HG03521 (cell line): ENCODE results near the gene C9orf85.
A peak's percentile ranks its signal among the peaks of the same experiment; 100 is the strongest.
"Not testable (repeated sequence)": the region's sequence is repeated elsewhere in the genome, so short reads cannot be mapped to it uniquely, and the experiment has no call there.

Experiments used
- ATAC-seq: cut with Tn5 transposase; IDR thresholded peaks from one replicate; pipeline ENCODE4 v1.9.1; 2021; ENCODE audit warnings: mild to moderate bottlenecking, moderate library complexity; ENCODE audit not compliant: unreplicated experiment

The C9orf85 gene, protein sequence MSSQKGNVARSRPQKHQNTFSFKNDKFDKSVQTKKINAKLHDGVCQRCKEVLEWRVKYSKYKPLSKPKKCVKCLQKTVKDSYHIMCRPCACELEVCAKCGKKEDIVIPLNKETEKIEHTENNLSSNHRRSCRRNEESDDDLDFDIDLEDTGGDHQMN

DNA sequence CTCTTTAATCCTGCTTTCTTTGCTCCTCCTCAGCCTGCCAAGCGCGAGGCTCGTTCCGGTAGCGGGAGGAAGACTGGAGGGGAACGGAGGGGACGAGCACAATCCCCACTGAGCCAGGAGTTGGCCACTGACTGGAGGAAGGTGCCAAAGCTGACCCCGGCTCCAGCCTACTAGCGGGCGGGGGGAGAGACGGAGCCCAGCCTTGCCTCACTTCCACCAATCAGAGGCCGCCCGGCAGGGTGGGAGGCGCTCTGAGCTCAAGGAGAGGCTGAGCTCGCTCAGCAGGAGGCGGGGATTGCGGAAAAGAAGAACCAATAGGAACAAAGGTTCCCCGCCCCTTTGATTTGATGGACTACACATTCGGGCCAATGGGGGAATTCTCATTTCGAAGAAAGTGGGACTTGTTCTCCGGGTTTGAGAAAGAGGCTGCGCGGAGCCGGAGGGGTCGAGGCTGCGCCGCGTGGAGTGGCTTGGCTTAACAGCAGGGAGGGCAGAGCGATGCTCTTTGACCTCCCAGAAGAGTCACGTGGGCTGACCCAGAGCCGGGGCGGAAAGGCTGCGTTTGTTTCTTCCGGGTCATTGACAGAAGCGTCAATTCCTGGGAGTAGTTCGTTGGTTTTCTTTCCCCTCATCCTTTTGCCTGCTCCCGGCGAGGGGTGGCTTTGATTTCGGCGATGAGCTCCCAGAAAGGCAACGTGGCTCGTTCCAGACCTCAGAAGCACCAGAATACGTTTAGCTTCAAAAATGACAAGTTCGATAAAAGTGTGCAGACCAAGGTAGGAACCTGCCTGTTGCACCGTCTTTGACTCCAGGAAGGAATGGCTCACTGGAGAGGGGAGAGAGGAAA is at the start of gene C9orf85, which contains the start of gene ABHD17B:
TSS of gene C9orf85 (plus strand) at position 579 of the 847 bp plus-strand sequence. CDS start at position 675, 96 bp downstream.
TSS of gene ABHD17B (minus strand) at position 133 of the 847 bp plus-strand sequence. CDS start 36,113 bp downstream, outside the sequence.
- peak; percentile 92 for ATAC-seq

DNA sequence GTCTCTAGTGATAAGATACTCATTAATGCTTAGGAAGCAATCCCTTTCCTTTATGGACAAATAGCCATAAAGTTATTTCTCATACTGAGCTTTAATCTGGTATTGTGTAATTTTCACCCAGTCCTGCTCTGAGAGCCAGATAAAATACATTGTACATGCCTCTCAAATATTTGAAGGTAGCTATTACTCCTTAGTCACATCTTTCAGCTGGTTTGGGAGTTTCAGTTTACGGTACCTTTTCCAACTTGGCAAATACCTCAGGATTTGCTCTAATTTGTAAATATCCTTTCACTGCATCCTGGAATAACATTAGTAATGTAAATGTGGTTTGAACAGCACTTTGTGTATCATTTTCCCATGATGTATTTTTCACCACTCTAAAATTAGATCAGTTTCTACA is 47.8 kb upstream of the C9orf85 start:
- no peak for ATAC-seq

DNA sequence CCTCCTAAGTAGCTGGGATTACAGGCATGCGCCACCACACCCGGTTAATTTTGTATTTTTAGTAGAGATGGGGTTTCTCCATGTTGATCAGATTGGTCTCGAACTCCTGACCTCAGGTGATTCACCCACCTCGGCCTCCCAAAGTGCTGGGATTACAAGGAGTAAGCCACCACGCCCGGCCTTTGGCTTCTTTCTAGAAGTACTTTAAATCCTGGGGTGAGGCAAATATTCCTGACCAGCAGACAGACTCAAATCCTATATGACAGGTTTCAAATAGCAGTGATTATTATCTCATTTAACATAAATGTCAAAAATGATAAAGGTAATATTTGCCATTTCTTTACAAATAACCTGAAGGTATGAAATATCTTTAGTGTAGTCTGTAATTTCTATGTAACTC is 36.1 kb upstream of the C9orf85 start:
- ATAC-seq, result no peak

DNA sequence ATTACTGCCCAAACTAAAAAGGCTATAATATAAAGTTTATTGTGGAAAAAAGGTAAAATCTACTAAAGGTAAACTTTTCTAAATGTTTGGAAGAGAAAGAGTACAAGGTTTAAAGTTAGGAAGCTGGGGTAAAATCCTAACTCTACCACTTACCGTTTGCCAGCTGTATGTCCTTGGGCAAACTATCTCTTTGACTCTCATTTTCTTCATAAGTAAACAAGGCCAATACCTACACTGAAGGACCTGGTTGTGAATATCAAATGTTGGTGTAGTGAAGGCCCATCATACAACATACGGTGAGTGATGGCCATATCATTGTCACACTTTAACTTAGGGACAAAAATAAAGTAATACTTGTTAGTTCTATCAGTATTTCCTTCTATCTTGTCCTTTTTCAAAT is 35.3 kb upstream of the C9orf85 start:
- ATAC-seq, result no peak

DNA sequence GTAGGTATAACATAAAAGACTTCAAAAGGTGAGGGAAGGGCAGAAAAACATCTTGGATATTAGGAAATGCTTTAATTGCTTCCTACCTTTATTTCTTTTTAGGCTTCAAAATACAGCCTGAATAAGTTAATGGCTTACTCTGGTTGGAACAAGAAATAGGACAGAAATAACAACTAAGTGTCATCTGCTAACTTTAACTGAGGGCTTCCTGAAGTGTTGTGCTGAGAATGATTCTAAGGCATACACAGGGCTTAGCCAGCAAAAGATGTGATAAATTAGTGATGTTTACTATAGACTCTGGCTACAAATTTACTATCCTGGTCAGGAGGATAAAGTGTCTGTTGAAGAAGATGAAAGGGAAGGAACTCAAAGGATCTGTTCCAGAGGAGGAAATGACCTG is 34.6 kb upstream of the C9orf85 start:
- ATAC-seq, result no peak

DNA sequence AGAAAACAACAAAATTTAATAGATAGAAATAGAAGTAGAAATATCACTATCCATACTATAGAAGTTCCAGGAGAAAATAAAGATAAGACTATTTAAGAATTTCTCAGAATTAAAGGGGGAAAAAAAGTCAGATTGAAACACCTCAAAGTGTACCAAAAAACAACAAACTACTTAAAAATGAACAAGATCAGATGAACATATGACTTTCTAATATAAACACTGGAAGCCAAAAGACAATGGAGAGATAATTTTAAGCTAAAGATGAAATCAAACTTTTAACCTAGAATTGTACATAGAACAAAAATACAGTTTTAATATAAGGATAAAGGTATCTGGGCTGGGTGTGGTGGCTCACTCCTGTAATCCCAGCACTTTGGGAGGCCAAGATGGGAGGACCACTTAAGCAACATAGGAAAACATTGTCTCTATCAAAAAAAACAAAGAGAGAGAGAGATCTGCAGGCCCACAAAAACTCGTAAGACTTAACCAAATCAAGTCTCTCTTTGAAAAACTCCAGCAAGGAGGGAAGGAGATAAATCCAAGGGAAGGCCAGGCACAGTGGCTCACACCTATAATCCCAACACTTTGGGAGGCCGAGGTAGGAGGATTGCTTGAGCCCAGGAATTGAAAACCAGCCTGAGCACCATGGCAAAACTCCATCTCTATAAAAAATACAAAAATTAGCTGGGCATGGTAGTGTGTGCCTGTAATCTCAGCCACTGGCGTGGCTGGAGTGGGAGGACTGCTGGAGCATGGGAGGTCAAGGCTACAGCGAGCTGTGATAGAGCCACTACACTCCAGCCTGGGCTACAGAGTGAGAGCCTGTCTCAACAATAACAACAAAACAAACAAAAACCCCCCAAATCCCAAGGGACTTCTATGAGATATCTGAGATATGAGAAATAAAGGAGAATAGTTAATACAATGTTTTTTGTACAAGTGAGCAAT is 32.8 kb upstream of the C9orf85 start:
- ATAC-seq, result no peak

DNA sequence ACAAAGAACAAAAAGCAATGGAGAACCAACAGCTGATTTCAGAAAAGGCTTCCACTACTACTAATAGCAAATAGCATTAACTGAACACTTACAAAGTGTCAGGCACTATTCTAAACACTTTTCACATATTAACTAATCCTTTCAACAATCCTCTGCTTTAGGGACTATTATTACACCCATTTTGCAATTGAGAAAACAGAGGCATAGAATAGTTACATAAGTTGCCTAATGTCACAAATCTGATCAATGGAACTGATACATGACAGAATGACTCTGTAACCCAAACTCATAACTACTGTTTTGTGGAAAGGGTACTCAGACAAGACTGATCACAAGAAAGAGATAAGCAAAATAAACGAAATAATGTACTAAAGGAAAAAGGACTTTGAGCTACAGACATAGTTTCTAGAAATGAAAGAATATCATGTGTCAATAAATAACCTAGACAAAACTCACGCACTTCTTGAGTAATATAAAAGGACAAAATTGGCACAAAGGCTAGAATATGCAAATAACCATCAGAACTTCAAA is 31.7 kb upstream of the C9orf85 start:
- no peak for ATAC-seq

DNA sequence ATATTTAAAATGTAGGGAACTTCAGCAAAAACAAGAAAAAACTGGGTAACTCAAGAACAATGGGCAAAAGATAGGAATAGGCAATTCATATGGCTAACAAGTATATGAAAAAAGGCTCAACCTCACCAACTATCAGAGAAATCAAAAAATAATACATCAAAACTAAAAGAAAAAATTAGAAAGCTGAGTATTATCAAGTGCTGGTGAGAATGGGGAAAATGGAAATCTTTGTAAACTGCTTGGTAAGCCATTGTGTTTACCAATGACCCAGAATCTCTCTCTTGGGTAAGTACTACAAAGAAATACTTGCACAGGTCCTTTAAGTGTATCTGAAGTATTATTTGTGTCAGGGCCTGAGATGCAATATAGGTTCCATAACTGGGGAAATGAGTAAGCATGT is 27.4 kb upstream of the C9orf85 start:
- no peak for ATAC-seq

DNA sequence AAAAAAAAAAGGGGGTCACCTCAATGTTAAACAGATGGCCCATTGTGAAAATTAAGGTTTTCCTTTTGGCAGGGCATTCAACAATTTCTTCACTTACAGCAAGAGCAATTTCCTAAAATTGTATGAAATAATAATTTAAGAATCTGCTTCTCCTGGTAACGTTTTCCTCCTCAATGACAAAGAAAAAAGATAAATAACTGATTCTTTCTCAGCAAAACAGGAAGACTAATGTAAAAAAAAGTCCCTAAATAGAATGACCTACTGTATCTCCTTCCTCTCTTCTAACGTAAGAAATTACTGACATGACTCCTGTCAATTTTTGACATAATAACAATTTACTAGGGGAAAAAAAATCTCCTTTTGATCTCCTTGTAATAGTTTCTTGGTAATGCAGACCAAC is 26.0 kb upstream of the C9orf85 start:
- ATAC-seq, result no peak

DNA sequence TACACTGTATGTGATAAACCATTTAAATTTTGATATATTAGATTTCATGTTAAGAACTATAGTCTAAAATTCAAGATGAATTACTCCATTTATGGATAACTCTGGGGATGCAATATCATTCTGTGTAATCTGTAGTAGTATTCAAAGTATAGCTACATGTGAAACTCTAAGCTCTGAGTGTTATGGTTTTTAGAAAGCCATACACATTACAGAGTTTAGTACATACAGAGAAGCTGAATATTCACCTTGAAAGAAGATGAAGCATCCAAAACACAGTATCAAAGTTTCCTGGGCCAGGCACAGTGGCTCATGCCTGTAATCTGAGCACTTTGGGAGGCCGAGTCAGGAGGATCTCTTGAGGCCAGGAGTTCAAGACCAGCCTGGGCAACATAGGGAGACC is 25.4 kb upstream of the C9orf85 start:
- ATAC-seq, result no peak

DNA sequence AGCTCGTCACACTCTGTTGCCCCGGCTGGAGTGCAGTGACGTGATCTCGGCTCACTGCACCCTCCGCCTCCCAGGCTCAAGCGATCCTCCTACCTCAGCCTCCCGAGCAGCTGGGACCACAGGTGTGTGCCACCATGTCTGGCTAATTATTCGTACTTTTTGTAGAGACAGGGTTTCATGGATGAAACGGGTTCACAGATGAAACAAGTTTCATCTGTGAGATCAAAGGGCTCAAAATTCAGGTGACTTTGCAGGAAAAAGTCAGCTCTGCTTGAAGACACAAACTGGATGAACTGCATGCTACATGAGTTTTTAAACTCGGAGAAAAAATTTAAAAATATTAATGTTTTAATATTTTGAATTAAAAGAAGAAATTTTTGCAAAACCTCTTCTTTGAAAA is 24.9 kb upstream of the C9orf85 start:
- no peak for ATAC-seq

DNA sequence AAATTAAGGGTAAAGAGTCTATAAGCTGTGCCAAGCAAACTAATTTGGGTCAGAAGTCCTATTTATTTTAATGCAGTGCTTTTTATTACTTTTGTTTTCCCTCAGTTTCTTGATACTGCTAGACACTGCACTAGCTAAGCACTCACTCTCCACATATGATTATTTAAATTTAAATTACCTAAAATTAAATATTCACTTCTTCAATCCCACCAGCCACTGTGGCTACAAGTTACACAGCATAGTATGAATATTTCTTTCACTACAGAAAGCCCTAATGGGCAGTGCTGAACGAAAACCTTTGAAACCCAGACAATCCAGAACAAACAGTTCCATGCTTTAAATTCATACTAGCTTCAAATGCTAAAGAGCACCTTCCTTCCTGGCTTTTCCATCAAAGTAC is 24.1 kb upstream of the C9orf85 start:
- no peak for ATAC-seq

DNA sequence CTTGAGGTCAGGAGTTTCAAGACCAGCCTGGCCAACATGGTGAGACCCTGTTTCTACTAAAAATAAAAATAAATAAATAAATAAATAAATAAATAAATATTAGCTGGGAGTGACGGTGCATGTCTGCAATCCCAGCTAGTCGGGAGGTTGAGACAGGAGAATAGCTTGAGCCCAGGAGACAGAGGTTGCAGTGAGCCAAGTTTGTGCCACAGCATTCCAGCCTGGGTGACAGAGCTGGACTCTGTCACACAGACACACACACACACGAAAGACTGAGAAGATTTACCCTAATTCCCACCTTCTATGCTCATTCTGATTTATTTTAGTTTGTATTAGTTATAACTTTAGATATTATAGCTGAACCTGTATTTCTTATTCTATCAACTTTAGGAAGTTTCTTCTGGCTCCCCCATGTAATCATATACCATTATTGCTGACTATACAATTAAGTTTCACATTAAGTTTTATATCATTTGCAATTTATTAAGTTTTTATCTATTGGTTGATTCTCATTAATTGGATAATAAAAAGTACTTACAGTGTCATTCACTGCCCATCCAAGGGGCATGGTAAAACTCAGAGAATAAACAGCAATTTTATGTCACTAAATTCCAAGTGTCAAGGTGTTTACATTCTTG is 21.3 kb upstream of the C9orf85 start:
- no peak for ATAC-seq

DNA sequence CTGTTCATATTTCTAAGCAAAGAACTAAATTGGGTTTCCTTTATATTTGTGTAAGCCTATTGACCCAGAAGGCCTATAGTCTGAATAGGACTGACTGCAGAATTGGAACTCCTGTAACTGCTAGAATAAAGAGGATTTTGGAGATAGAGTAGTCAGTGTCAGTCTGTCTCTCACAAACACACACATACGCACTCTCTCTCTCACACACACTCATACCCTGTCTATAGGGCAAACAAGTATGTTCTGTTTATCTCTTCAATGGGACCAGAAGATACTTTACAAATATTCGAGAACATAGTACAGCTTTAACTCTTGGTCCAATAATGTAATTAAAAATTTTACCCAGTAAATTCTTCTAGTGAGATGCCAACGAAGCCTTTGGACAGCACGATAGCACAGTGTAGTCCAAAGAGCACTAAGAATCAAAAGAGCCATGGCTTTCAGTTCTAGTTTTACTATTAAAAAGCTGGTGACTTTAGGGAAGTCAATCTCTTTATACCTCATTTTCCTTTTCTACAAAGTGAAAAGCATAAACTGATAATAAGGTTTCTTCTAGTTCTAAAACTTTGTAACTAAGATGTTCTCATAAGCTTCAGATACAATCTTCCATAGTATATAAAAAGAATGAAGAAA is 19.8 kb upstream of the C9orf85 start:
- ATAC-seq, result peak; percentile 38

DNA sequence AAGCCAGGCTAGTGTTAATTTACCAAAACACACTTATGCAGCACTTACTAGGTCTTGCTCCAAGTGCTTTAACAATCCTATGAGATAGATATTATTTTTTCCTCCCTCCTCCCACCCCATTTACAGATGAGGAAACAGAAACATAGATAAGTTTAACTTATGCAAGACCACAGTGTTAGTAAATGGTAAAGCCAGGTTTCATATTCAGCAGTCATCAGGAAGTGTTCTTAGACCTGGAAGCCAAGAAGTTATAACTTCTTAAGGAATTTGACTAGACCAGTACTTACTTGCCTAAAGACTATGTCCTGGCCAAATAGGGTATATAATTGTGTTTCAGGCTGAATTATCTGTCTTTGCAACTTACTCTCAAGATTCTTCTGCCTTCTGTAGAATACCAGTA is 16.3 kb upstream of the C9orf85 start:
- no peak for ATAC-seq

DNA sequence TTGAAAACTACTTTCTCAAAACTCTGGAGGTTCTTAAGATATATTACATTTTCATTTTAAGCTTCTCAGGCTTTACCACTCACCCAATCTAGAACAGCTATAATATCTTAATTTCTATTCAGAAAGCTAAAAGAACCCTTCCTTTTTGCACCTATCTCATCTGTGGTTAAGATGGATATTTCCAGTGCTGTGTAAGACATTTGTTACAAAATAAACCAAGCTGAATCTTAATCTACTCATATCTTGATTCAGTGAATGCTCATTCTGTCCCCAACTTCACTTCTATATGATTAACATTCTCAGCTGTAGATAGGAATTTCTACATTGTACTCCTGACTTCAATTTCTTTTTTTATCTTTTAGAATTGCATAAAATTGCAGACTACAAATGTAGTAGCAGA is 15.5 kb upstream of the C9orf85 start:
- ATAC-seq, result no peak

DNA sequence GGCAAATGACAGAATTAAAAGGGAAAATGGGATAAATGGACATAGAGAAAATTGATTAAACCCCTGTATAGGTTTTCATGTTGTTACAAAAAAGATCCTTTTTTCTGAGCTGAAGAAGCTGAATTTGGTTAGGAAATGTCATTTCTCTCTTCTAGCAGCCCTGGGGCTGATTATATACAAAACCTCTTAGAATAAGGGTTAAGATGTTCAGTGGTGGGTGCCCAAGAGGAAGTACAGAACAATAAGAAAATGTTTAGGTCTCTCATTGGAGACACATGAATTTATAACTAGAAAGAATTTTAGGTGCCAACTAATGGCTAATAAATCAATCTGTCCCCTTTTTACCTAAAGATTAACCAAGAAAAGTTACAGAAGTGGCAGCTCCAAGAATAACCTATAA is 14.7 kb upstream of the C9orf85 start:
- no peak for ATAC-seq

DNA sequence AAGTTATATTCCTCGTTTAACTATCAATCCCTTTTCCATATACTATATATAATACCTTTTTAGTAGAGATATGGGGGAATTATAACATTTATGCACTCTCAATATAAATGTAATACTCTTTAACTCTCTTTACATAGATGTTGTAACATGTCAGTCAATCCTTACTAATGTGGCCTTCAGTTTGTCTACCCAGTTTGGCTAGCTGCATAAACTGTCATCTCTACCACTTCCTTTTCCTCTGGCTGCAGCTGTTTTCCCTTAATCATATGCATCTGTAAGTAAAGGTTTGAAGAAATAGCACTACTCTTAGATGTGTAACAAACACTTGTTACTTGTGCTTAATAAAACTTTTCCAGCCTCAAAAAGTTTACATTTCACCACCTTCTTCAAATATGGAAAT is 13.9 kb upstream of the C9orf85 start:
- peak; percentile 47 for ATAC-seq

DNA sequence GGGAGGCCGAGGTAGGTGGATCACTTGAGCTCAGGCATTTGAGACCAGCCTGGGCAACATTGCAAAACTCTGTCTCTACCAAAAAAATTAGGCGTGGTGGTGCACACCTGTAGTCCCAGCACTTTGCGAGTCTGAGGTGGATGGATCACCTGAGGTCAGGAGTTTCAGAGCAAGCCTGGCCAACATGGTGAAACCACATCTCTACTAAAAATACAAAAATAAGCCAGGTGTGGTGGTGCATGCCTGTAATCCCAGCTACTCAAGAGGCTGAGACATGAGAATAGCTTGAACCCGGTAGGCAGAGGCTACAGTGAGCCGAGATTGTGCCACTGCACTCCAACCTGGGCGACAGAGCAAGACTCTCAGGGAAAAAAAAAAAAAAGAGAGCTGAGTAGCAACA is 12.7 kb upstream of the C9orf85 start:
- not testable (repeated sequence) for ATAC-seq
